ENCODE results near the gene SHC4.
A peak's percentile ranks its signal among the peaks of the same experiment; 100 is the strongest.
"Not testable (repeated sequence)": the region's sequence is repeated elsewhere in the genome, so short reads cannot be mapped to it uniquely, and the experiment has no call there.

SHC4 gene

DNA sequence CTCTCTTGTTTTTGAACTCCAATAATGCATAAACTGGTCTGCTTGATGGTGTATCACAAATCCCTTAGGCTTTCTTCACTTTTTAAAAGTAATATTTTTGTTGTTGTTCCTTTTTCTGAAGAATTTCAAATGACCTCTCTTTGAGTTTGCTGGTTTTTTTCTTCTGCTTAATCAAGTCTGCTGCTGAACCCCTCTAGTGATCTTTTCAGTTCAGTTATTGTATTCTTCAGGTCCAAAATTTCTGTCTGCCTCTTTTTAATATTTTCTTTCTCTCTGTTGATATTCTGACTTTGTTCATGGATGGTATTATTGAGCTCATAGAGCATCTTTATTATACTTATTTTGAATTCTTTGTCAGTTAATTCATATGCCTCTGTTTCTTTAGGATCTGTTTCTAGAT lies 131.1 kb downstream of the SHC4 start:
- FAIRE-seq: no peak

DNA sequence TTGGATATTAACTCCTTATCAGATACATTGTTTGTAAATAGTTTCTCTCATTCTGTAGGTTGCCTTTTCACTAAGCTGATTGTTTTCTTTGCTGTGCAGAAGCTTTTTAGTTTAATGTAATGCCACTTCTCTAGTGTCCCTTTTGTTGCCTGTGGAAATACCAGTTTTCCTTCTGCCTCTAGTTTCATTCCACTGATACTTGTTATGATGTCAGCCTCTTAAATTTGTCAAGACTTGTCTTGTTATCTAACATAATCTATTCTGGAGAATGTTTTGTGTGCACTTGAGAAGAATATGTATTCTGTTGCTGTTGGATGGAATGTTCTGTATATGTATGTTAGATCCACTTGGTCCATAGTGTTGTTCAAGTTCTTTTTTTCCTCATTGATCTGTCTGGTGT lies 134.8 kb downstream of the SHC4 start:
- FAIRE-seq: no peak

DNA sequence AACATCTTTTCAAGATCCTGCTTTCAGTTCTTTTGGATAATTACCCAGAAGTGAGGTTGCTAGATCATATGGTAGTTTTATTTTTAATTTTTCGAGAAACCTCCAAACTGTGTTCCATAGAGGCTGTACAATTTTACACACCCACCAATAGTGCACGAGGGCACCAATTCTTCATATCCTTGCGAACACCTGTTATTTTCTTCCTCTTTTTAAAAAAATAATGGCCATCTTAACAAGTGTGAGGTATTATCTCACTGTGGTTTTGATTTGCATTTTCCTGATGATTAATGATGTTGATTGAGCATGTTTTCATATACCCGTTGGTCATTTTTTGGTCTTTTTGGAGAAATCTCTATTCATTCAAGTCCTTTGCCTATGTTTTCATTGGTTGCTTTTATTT lies 135.2 kb downstream of the SHC4 start:
- no peak for FAIRE-seq

DNA sequence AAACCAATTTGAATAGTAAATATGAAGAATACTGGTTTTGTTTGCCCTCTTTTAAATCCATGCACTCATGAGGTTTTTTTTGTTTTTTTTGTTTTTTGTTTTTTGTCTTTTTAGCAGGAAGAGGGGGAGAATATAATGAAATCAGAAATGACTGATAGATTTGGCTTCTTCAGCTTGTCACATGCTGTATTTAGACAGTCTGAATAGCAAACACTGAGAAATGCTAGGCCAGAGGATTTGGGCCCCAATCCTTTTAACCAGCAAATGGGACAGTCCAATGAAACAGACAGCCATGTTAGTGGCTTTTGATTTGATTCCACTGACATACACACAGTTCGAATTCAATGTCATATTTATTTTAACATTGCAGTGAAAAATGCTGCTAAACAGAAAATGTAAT lies 138.6 kb downstream of the SHC4 start:
- FAIRE-seq: peak; percentile 19

DNA sequence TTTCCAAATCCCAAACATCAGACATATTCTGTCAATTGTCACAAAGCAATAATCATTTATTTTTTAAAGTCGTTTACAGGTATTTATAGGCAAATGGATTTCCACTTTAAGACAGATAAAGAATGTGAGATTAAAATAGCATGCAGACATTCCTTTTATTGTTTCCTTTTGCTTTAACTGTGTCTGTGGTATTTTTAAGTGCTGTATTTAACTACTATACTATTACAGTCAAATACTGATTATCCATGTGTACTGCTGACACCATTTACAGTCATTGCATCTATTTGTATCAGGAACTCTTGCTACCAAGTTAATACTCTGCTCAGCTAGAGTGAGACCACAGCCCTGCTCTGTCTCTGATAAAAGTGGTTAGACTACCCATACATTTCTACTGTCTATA lies 140.0 kb downstream of the SHC4 start:
- no peak for FAIRE-seq

DNA sequence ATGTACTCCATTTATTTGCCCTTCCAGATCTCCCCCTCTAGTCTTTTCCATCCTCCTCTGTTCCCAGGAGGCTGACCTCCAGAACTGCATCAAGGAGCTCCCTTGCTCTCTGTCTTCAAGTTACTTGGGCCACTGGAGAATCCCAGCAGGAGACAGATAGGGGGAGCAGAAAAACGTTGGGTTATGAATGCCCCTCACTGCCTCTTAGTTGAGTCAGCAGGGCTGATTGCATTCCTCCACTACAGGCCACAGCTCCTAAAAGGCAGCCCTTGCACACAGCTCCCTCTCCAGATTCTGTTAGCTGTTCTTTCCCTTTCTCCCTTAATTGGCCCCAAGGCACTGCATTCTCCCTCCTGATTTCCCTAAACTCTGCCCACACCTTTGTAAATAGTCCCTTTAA lies 140.5 kb downstream of the SHC4 start:
- FAIRE-seq: no peak

DNA sequence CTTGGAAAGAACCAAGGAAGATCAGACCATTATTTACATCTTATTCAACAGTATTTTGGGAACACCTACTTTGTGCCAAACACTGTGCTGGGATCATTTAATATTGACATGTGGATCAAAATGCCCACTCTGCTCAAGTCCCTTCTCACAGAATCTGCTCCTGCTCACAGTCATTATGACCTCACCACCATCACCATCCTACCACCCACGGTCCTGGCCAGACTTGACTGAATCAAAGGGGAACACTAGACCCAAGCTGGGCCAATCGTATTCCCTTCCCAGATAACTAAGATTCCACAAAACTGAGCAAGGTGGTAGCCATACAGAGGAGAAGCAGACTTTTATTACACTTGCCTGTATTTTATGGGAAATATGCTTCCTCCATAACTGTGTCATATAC lies 149.4 kb downstream of the SHC4 start:
- FAIRE-seq: no peak

DNA sequence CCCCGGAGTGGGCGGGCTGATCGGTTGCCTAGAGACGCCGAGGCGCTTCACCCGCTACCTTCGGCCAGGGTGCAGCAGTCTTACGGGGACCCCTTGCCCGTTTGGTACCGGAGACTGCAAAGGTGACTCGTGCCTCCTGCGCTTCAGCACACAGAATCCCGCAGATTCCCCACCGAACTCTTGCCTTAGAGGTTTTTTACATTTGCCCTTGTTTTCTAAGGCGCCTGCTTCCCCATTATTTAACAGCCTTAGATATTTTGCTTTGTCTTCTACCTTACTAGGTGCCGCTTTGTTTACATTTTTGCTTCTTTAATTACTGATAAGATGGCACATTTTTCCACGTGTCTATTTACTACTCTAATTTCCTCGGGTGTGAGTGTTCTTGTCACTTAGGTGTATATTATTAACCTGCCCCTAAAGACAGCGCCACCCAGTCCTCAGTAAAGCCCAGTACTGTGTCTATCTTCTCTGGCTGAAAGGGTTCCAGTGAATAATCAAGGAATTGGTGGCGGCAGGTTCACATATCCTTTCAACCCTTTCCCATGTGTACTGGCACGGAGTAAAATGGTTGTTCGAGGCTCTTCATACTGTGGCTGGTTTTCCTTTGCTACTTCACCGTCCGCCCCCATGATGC lies 152.3 kb downstream of the SHC4 start:
- no peak for FAIRE-seq

DNA sequence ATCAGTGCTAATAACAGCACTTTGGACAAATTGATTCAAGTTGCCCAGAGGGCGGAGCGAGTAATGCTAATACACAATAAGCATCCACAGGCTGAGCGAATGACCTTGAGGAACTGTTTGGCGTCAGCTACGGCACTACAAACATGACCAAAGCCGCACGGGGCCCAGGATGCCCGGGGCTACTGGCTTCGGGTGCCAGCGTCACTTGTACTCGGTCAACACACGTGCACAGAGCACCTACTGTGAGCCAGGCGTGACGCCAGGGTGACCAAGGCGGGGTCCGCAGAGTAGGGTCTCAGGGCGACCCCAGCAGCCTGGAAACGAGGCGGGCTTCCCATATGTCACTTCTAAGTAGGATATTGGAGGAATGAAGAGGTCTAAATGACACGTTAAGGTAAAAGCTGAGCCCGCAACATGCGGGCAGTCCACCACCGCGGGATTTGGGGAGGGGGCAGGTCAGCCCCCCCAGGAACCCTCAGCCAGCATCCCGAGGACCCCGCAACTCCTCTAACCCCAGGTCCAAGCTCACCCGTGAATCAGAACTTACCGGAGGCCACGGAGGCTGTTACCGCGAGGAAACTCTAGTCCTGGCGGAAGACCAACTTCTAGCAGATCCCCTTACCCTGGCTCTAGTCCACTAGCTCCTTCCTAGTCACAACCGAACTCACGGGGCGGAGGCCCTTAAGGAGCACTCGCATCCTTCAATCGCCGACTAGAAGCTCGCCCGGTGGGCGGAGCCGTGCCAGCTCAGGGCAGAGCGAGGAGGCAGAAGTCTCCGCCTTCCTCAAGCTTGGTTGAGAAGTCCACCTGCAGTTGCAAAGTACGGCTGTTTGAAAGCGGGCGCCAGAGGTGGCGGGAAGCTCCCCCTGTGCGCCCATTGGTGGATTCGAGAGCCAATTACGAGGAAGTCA lies 153.1 kb downstream of the SHC4 start, which contains the start of gene CEP152:
Gene CEP152, minus strand, starts transcription at position 656 of the 911 bp plus-strand sequence. CDS start 5,420 bp downstream, outside the sequence.
- FAIRE-seq: peak; percentile 99

DNA sequence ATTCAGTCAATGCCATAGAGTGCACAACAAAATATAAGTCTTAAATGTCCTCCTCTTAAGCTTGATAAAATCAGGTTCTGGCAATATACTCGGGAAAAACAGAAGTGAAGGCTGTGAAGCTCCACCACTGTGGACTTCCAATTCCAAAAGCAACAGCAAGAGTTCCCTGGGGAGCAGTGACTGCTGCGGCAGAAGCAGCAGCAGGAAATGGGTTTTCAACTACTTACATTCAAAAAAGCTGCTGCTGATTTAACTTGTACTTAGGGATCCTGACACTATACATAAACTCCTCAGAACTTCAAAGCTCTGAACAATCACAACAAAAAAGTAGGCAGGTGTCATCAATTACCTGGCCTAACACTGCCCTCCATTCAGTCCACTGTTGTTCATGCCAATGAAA lies 157.6 kb downstream of the SHC4 start:
- no peak for FAIRE-seq

DNA sequence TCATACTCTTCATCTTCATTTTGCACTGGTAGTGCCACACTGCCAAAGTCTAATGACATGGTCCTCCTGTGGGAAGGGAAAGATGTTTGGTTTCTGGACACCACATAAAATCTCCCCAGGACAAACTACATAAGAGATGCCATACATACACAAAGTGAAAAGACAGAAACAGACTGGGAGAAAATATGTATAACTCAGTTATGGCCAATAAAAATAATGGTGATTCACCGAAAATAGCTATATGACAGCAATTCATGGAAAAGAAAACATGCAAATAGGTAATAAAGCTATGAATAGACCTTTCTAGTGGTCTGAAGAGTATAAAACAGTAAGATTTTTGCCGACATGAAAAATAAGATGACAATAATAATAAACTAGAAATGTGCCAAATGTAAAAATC lies 158.1 kb downstream of the SHC4 start:
- no peak for FAIRE-seq

DNA sequence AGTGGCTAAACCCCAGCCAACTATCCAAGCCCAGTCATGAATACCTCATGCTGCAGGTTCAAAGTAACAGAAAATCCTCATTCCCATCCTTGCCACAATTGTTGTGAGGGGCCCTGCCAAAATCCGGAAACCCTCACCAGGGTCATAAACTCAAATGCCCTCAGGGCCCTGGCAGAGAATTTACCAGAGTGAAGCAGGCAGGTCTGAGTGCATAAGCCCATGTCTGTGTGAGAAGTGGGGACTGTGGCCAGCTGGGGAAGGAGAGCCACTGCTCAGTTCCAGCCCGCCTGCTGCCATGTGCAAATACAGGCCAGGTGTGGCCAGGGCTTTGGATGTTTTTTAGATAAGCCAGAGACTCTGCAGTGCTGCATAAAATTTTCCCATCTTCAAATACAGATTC lies 159.8 kb downstream of the SHC4 start:
- no peak for FAIRE-seq

DNA sequence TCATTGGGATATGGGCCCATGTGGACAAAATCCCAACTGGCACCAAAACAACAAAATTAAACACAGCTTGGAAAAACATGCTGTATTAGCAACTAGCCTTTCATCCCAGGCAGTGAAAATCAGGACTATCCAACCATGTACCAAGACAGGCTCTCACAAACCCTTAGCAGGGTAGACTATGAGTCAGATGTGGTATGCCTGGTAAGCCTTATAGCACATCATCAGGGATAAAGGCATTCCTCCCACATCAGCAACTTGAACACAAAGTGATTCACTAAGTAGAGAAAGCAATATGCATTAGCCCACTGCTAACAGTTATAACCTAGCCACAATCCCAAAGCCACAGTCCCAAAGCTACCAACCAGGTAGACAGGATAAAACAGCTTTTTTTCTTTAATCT lies 160.9 kb downstream of the SHC4 start:
- no peak for FAIRE-seq

DNA sequence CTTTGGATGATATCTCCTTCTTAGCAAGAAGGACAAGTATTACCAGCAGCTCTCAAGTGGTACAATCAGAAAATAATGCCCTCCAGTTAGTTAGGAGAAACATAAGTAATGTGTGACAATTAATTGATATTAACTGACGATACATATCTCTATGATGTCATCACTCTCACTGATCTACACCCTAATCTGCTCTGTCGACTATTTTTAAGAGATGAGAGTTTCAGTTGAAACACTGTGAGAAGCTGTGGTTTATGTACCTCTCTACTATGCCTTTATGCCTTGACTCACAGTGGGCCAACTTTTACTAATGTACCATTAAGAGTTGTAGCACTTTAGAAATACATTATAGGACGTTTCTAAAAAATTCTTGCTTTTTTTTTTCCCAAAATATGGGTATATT lies 161.5 kb downstream of the SHC4 start:
- FAIRE-seq: no peak

DNA sequence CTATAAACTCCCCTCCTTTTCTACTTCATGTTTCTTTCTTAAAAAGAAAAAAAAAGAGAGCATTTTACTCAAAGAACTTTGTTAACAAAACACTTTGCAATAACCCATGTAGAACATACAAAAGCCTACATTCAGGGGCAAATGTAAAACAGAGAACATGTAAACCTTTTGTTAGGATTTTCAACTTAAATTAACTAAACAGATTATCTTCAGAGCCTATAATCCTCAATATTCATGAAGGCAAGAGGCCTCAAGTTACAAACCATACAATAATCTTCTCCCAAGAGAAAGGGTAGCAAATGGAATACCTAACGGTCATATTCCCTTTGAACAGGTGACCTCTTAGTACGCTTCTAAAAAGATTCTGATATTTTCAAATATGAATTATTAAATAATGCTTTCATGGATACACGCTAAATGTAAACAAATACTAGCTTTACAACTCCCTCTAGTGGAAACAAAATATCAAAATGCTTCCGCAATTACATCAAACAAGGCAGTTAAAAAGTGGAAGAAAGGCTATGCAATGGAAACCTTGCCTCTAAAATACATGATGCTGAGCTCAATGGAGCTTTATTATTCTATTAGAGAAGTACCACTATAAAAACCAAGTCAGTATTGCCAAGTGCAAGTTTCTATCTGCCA lies 162.8 kb downstream of the SHC4 start:
- peak; percentile 93 for FAIRE-seq

DNA sequence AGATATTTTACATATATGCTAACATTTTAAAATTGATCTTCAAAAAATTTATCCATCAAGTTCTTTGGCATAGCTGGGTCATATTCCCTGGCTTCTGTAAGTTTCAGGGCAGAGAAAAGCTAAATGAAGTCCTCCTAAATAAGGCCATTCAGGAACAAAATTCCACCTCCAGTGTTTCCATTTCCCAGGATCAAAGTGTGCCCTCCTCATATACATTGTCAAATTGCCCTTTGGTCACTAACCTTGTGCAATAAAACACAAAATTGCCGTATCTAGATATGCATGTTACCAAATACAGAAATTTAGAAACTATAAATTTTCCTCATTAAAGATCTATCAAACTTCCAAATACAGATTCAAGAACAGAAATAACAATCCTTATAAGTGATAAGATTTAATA lies 163.5 kb downstream of the SHC4 start:
- no peak for FAIRE-seq

DNA sequence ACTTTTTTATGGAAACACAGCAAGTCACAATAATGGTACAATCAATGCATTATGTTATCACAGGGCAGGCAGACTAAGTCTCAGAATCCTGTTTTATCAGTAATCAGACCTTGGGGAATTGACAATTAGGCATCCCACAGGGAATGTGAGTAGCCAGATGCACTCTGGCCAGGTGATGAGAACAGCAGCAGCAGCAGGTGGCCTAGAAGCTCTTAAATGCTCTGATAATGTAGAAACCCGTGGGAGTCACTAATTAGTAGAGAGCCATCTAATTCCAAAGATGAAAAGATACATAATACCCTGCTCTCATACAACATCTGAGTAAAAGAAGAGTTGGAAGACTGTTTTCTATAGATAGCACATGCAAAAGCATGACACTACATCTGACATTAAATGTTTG lies 165.4 kb downstream of the SHC4 start:
- FAIRE-seq: no peak

DNA sequence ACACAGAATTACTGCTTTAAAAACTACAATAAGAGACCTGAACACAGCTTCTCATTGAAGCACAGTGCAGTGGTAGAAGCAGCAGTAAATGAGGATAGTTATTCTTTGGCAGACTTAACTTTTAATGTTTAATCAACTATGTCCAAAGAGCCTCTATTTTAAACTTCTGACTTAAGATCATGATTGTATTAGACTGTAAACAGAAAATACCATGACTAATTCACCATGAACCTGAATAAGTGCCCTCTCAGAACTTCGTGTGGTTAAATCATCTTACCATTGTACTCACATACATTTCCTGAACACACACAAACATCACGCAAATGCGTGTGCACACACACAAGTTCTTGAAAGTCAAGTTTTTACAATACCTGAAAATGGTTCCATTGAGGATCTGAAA lies 166.8 kb downstream of the SHC4 start:
- no peak for FAIRE-seq

DNA sequence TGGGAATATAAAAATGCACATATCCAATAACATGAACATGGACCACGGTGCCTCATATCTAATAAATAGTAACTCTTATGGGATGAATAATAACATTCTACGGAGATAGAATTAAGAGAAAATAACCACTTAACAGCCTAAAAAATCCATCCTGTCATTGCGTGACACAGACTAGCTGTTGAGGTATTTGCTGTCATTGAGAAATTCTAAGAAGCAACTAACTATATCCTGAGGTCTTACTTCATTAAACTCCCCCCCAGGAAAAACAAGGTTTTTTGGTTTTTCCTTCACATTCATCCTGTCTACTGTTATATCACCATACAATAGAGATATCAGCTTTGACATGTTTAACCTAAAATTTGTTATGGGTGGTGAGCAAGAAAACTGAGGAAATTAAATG lies 167.2 kb downstream of the SHC4 start:
- FAIRE-seq: no peak

DNA sequence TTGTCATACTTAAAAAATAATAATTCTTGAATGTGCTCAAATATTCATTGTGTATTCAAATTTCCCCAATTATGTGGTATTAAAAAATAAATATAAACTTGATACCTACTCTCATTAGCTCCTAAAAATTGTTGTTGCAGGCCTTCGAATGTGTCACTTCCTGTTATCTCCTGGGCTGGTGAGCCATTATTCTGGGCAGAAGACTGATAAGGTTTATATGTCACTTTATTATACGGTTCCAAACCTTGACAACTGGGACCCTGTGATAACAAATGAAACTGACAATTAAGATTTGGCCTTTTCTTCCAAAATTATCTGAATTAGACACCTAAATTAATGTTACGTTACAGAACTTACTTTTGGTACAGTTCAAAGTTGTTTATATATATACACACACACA lies 167.8 kb downstream of the SHC4 start:
- FAIRE-seq: no peak

DNA sequence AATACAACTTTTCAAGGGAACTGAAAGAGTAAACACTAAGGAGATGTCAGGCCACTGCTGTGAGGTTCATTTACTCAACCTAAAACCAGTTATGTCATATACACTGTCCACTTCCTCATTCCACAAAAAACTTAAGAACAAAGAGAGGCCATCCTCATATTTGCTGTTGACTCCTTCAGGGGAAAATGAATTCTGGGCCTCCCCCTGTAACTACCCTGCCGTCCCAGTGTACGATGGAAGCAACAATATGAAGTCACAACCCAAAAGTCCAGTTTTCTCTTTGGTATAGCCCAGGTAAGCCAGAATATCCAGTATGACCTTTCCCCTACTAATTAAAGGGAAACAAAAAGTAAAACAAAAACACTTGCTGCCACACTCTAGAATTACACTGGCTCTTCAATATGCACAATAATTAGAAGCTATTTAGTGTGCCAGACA lies 169.0 kb downstream of the SHC4 start:
- no peak for FAIRE-seq

DNA sequence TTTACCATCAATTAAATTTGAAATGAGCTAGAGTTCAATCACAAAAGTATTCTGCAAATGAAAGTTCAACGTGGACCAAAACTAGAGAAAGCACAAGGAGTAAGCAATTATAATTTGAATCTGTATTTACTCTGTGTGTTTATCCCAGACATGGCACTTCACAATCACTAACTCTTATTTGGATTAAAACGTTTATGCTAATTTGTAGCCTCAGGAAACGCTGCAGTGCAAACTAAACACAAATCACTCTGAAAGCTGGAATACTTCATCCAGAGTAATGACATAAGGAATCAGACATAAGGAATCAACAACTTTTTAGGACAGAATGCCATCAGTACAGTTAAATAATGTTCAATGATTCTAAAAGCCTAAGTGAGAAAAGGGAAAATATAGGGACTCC lies 171.3 kb downstream of the SHC4 start:
- no peak for FAIRE-seq

DNA sequence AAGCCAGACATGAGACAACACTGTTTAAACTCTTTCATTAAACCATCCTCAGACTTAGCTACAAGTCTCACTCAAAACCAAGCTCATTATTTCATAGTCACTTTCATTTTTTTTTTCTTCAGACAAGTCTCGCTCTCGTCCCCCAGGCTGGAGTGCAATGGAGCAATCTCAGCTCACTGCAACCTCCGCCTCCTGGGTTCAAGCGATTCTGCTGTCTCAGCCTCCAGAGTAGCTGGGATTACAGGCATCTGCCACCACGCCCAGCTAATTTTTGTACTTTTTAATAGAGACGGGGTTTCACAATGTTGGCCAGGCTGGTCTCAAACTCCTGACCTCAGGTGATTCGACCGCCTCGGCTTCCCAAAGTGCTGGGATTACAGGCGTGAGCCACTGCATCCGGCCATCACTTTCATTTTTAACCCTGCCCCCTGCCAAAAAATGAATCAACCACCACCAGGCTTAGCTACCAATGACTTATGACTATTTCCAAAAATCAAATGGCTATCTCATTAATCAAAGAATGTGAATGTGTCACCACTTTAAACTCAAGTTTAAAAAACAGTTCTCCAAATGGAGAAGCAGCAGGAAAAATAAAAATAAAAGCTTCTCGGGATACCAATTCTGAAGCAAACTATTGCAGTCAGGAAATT lies 173.1 kb downstream of the SHC4 start:
- FAIRE-seq: not testable (repeated sequence)

All from A204.1 (cell line).